Measurements from ENCODE around the gene ZNF529. TPM values are rescaled to one million over a fixed set of nuclear protein-coding genes. Genes with fewer than 3 reads are reported as not detected.

ZNF529 gene
- total RNA-seq, 1 donor from 2014 or later: 2.6 TPM

DNA sequence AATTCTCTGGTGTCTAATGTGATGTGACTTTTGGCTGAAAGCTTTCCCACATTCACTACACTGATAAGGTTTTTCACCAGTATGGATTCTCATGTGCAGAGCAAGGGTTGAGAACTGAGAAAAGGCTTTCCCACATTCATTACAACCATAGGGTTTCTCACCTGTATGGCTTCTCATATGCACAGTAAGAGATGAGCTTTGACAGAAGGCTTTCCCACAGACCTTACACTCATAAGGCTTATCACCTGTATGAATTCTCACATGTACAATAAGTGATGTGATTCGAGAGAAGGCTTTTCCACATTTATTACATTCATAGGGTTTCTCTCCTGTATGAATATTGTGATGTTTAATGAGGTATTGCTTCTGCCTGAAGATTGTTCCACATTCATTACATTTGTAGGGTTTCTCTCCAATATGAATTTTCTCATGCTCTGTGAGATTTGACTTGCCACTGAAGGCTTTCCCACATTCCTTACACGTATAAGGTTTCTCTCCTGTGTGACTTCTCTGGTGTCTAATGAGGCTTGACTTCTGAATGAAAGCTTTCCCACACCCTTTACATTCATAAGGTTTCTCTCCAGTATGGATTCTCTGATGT is 59.0 kb downstream of the ZNF529 start:
- no peak for DNase-seq (ENCODE audit: low spot score)
- no peak for ATAC-seq

- ATAC-seq: no peak
Measured at GRCh38 chr19:36508325-36508724, 64.8 kb downstream of the ZNF529 start.

DNA sequence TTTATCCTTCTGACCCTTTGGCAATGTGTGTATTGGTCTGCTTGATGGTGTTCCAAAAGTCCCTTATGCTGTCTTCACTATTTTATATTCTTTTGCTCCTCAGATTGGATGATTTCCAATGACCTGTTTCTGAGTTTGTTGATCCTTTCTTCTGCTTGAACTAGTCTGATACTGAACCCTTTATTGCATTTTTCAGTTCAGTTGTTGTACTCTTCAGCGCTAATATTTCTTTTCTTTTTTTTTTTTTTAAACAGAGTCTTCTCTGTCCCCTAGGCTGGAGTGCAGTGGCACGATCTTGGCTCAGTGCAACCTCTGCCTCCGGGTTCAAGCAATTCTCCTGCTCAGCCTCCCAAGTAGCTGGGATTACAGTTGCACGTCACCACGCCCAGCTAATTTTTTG is 71.1 kb downstream of the ZNF529 start:
- ATAC-seq: no peak
- no peak for DNase-seq (ENCODE audit: low spot score)

More at GRCh38 chr19:36508325-36508724, 64.8 kb downstream of the ZNF529 start:
- no peak for DNase-seq (ENCODE audit: low spot score)

- DNase-seq (ENCODE audit: low spot score) (no peak), ATAC-seq (no peak)
Measured at GRCh38 chr19:36497001-36497400, 76.1 kb downstream of the ZNF529 start.

Other genes with a start within 250 kb of the ZNF529 start
- gene ZFP14, start 194.1 kb downstream of the ZNF529 start, total RNA-seq: 2.8 TPM
- 0.53 TPM for gene ZFP82, start 154.6 kb downstream of the ZNF529 start, total RNA-seq
- gene ZNF566, start 83.7 kb downstream of the ZNF529 start, total RNA-seq: 4.9 TPM
- gene ZNF260, start 45.0 kb downstream of the ZNF529 start, total RNA-seq: 4.1 TPM
- 1.1 TPM for gene ZNF382, start 32.0 kb upstream of the ZNF529 start, total RNA-seq
- gene ZNF461, start 93.5 kb upstream of the ZNF529 start, total RNA-seq: 1.5 TPM
- gene ZNF567, start 114.3 kb upstream of the ZNF529 start, total RNA-seq: 2.5 TPM
- gene ZNF850, start 199.5 kb upstream of the ZNF529 start, total RNA-seq: 0.88 TPM